ENCODE measurements around the gene KIDINS220.

DNA sequence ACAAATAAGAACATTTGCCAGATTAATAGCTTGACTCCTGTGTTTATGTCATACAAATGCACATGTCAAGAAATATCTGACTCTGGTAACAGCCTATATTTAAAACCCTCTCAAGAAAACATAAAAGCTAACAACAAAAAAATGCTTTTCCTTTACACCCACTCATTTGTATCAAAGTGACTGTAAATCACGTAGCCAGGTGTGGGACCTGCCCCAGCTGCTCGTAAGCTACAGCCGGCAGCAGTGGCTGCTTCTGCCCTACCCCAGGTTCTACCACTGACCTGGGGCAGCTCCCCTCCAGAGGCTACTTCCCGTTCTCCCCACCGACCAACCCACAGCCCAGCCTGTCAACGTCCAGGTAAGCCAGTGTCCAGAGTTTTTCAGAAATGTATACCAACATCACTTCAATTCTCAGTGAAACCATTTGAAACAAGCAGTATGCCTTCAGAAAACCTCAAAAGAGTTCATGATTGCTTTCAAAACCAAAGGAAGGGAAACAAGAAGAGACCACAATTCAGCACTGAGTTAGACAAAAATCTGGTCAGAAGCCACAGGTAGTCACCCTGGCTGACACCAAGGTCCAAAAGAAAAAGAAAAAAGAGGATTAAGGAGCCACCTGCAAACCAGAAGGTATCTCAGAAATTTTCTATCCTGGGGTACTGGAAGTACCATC is 40.4 kb downstream of the KIDINS220 start:
- TF ChIP-seq POLR2AphosphoS5 (IDR thresholded peaks at IDR 0.05) (no peak), EP300 (IDR thresholded peaks at IDR 0.05) (no peak)
- TF ChIP-seq, protein P1, sequence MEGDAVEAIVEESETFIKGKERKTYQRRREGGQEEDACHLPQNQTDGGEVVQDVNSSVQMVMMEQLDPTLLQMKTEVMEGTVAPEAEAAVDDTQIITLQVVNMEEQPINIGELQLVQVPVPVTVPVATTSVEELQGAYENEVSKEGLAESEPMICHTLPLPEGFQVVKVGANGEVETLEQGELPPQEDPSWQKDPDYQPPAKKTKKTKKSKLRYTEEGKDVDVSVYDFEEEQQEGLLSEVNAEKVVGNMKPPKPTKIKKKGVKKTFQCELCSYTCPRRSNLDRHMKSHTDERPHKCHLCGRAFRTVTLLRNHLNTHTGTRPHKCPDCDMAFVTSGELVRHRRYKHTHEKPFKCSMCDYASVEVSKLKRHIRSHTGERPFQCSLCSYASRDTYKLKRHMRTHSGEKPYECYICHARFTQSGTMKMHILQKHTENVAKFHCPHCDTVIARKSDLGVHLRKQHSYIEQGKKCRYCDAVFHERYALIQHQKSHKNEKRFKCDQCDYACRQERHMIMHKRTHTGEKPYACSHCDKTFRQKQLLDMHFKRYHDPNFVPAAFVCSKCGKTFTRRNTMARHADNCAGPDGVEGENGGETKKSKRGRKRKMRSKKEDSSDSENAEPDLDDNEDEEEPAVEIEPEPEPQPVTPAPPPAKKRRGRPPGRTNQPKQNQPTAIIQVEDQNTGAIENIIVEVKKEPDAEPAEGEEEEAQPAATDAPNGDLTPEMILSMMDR (IDR thresholded peaks at IDR 0.05): no peak
